PC-9 (cell line): ENCODE data around the gene GNG4. TPM values are rescaled to one million over a fixed set of nuclear protein-coding genes. Genes with fewer than 3 reads are reported as not detected.

Experiments used
- BruUV-seq: library from RNA; stranded (reverse); fragments of 400-500 nt; replicated peaks from 2 replicates; lab custom pipeline; 2021; lab: Mats Ljungman, UMichigan
- CTCF ChIA-PET: fragments of 300-600 bp; sonication (Branson Sonifier 250); formaldehyde crosslinking; loops from one replicate; lab custom pipeline; 2022; ENCODE audit warnings: antibody characterized with exemption; lab: Charles Lee
- POLR2A ChIA-PET: fragments of 300-600 bp; sonication (Branson Sonifier 250); formaldehyde crosslinking; loops from one replicate; lab custom pipeline; 2022; ENCODE audit warnings: antibody characterized with exemption; ENCODE audit not compliant: unreplicated experiment; lab: Charles Lee
- DNase-seq, 2 experiments: peaks; one replicate each; pipeline versions ENCODE4 v3.0.0 to v3.0.0-alpha.2; 2015 to 2022; ENCODE audit warnings: mixed read lengths in 1 of 2
- H2AFZ ChIP-seq: fragments of 200-600 bp; sonication (generic); 2 replicates; pipeline ENCODE4 v1.8.1; 2017; ENCODE audit warnings: antibody characterized with exemption
- H3F3A ChIP-seq: fragments of 200-600 bp; sonication (generic); 2 replicates; pipeline ENCODE4 v1.8.1; 2017; ENCODE audit warnings: antibody characterized with exemption, mild to moderate bottlenecking, low read depth; ENCODE audit not compliant: insufficient read depth
- H3K27ac ChIP-seq: fragments of 200-600 bp; sonication (generic); 2 replicates; pipeline ENCODE4 v1.6.1; 2016; ENCODE audit warnings: mixed run types
- H3K27me3 ChIP-seq: fragments of 200-600 bp; sonication (generic); 2 replicates; pipeline ENCODE4 v1.6.1; 2016; ENCODE audit warnings: low read depth, mixed run types; ENCODE audit not compliant: insufficient read depth
- H3K36me3 ChIP-seq: fragments of 200-600 bp; sonication (generic); 2 replicates; pipeline ENCODE4 v1.6.1; 2016; ENCODE audit warnings: low read depth, mixed run types
- H3K4me1 ChIP-seq: fragments of 200-600 bp; sonication (generic); replicated peaks from 2 replicates; pipeline ENCODE4 v1.6.1; 2016; ENCODE audit warnings: mixed run types; ENCODE audit not compliant: insufficient read depth
- H3K4me2 ChIP-seq: fragments of 200-600 bp; sonication (generic); 2 replicates; pipeline ENCODE4 v1.6.1; 2017; ENCODE audit warnings: mixed run types
- H3K4me3 ChIP-seq: fragments of 200-600 bp; sonication (generic); 2 replicates; pipeline ENCODE4 v1.6.1; 2016; ENCODE audit warnings: mixed run types
- H3K79me2 ChIP-seq: fragments of 200-600 bp; sonication (generic); 2 replicates; pipeline ENCODE4 v1.6.1; 2017; ENCODE audit warnings: low read depth, mixed run types
- H3K9me2 ChIP-seq: fragments of 200-600 bp; sonication (generic); 2 replicates; pipeline ENCODE4 v1.8.1; 2017; ENCODE audit warnings: mild to moderate bottlenecking; ENCODE audit not compliant: insufficient read depth
- H3K9me3 ChIP-seq: fragments of 200-600 bp; sonication (generic); 2 replicates; pipeline ENCODE4 v1.8.1; 2016; ENCODE audit warnings: low read depth; ENCODE audit not compliant: insufficient read depth
- H4K20me1 ChIP-seq: fragments of 200-600 bp; sonication (generic); 2 replicates; pipeline ENCODE4 v1.8.1; 2017; ENCODE audit not compliant: insufficient read depth
- CTCF ChIP-seq: fragments of 200-600 bp; sonication (generic); conservative IDR thresholded peaks from 2 replicates; pipeline ENCODE4 v1.6.1; 2017; ENCODE audit warnings: mixed run types, antibody characterized with exemption, mild to moderate bottlenecking, moderate library complexity
- EZH2 ChIP-seq: fragments of 200-600 bp; sonication (generic); IDR thresholded peaks from 2 replicates; pipeline ENCODE4 v1.8.0; 2017; ENCODE audit warnings: antibody characterized with exemption, low read depth
- intact Hi-C: fragments of 100-400 bp; cut with micrococcal nuclease; formaldehyde crosslinking; loops from one replicate; pipeline ENCODE4 v1.10.0; 2022; ENCODE audit not compliant: unreplicated experiment
- total RNA-seq: library from RNA; stranded (reverse); gene quantifications from 2 replicates; pipeline ENCODE4 v1.2.3, GENCODE V29; 2021

Gene GNG4
- total RNA-seq, 1 experiment from 2014 or later = 16.3 TPM

DNA sequence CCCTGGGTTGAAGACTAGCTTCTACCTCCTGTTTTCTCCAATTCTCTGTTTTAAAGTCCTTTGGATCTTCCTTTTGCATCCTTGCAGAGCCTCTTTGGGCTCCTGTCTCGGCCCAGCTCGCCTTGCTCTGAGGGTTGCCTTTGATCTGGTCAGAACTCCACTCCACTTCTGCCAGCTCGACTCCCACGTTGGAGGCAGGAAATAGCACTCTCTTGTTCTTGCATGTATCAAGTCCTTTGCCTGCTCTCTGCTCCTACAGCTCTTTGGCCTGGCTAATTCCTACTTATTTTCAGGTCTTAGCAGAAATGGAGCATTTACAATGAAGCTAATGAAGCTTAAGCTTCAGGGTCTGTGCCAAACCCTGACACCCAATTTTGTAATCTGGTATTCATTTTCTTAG lies 124.3 kb downstream of the GNG4 start:
- no peaks in the 10 kb centered on the region for H3K27me3 ChIP-seq
- no peaks in the 10 kb centered on the region for H3K79me2 ChIP-seq
- intact Hi-C loops = no loop called here
- no peak overlapping the region for H2AFZ ChIP-seq
- TF ChIP-seq CTCF = no peak
- TF ChIP-seq EZH2 = no peak
- no peaks in the 10 kb centered on the region for H3F3A ChIP-seq
- H3K36me3 ChIP-seq = no peaks in the 10 kb centered on the region
- no peaks in the 10 kb centered on the region for H3K4me1 ChIP-seq
- ChIA-PET CTCF (no interaction called here), POLR2A (no interaction called here)
- no peak overlapping the region for H3K4me3 ChIP-seq
- H3K9me3 ChIP-seq = no peaks in the 10 kb centered on the region
- H3K9me2 ChIP-seq = no peaks in the 10 kb centered on the region
- no peaks in the 10 kb centered on the region for H4K20me1 ChIP-seq
- no TSS peak for BruUV-seq
- no peak for DNase-seq
- no peak overlapping the region for H3K4me2 ChIP-seq
- H3K27ac ChIP-seq = no peak overlapping the region

DNA sequence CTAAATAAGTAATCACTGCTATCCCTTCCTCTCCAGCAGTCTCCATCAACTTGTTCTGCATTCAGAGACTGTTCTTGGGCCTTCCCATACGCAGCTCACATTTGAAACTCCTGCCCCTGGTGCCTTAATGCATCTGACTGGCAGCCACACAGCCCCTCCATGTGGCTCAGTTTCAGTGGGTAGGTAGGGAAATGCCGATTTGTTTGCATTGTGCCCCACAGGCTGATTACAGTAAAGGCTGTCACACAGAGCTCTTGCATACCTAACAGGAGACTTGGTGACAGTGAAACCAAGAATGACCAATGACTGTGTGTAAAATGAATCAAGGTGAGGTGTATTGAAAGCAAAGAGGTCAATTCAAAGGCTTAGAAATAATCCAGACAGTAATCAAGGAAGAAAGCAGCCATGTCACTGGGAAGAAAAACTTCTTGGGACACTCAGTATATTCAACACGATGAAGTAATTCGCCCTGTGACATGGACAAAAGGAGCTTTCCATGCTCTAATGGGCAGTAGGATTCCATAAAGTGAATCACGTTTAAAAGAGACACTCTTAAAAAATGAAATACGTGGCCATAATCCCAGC lies 132.6 kb downstream of the GNG4 start:
- DNase-seq = no peak
- Histone ChIP-seq H3K27me3 (no peaks in the 10 kb centered on the region), H3K36me3 (no peaks in the 10 kb centered on the region), H4K20me1 (no peaks in the 10 kb centered on the region), H3K9me2 (no peaks in the 10 kb centered on the region), H3K27ac (no peak overlapping the region), H3K4me3 (no peak overlapping the region), H3F3A (no peaks in the 10 kb centered on the region; the same call in 1 of the 2 replicates), H3K4me1 (no peaks in the 10 kb centered on the region), H3K79me2 (no peaks in the 10 kb centered on the region), H3K9me3 (no peaks in the 10 kb centered on the region), H2AFZ (no peak overlapping the region), H3K4me2 (no peak overlapping the region)
- POLR2A ChIA-PET = interaction anchor here (0.6 kb wide), 1 partner anchor 414 kb away, joined by 6 read pairs; no protein-coding TSS in a partner anchor
- intact Hi-C loops = no loop called here
- BruUV-seq = no TSS peak
- TF ChIP-seq CTCF = no peak
- no peak for TF ChIP-seq EZH2
- CTCF ChIA-PET = interaction anchor here (0.6 to 1.6 kb wide), 2 partner anchors 215 to 455 kb away, joined by 4 to 13 read pairs; no protein-coding TSS in a partner anchor

DNA sequence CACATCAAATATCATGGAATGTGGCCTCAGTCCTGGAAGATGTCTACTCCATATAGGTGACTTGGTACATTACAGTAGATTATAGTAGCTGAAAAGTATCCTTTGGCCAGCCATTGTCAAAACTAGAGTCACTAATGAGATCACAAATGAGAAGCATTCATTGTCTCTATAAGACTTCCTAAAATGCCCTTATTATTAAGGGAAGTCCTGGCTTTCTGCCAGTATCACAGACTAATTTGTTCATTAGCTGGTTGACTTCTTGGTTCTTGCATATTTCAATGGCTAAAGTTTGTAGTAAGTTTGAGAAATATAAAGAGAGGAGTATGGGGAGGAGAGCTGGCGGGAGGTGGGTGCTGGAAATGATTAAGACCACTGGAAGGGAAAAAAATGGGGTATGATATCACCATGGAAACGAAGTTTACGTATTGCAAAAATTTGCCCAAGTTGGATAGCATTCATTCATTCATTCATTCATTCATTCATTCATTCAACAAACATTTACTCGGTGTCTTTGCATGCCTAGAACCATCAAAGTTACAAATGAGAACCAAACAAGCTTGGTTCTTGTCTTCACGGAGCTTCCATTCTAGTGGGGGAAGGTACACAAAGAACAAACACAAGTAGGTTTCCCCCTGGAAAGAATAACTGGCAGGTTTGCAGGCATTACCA lies 133.6 kb downstream of the GNG4 start:
- Histone ChIP-seq H3K79me2 (no peaks in the 10 kb centered on the region), H3K9me2 (no peaks in the 10 kb centered on the region), H3K36me3 (no peaks in the 10 kb centered on the region), H3K27me3 (no peaks in the 10 kb centered on the region), H4K20me1 (no peaks in the 10 kb centered on the region), H2AFZ (no peak overlapping the region), H3K27ac (no peak overlapping the region), H3K9me3 (no peaks in the 10 kb centered on the region), H3F3A (no peaks in the 10 kb centered on the region; the same call in 1 of the 2 replicates), H3K4me2 (no peak overlapping the region), H3K4me1 (no peaks in the 10 kb centered on the region), H3K4me3 (no peak overlapping the region)
- ChIA-PET CTCF (interaction anchor here (1.6 kb wide), 1 partner anchor 456 kb away, joined by 4 read pairs; no protein-coding TSS in a partner anchor), POLR2A (interaction anchor here (0.6 kb wide), 1 partner anchor 413 kb away, joined by 6 read pairs; no protein-coding TSS in a partner anchor)
- intact Hi-C loops = no loop called here
- TF ChIP-seq EZH2 (no peak), CTCF (no peak)
- BruUV-seq = no TSS peak
- no peak for DNase-seq
